GM23248 (cell line): ENCODE measurements around the gene KRCC1. TPM values are rescaled to one million over a fixed set of nuclear protein-coding genes. Genes with fewer than 3 reads are reported as not detected.
A peak's percentile ranks its signal among the peaks of the same experiment; 100 is the strongest.
"Not testable (repeated sequence)": the region's sequence is repeated elsewhere in the genome, so short reads cannot be mapped to it uniquely, and the experiment has no call there.

Experiments
- DNase-seq: peaks from one replicate; pipeline ENCODE4 v3.0.0-alpha.2; 2015
- H2AFZ ChIP-seq: fragments of 200-600 bp; sonication (generic); 2 replicates; pipeline ENCODE4 v1.6.1; 2016; ENCODE audit warnings: antibody characterized with exemption
- H3F3A ChIP-seq: fragments of 200-600 bp; sonication (generic); 2 replicates; pipeline ENCODE4 v1.6.1; 2016; ENCODE audit warnings: mild to moderate bottlenecking, antibody characterized with exemption, mixed run types; ENCODE audit not compliant: insufficient read depth
- H3K27ac ChIP-seq: fragments of 200-600 bp; sonication (generic); 2 replicates; pipeline ENCODE4 v1.5.1; 2016; ENCODE audit warnings: mild to moderate bottlenecking
- H3K27me3 ChIP-seq: fragments of 200-600 bp; sonication (generic); replicated peaks from 2 replicates; pipeline ENCODE4 v1.6.1; 2016; ENCODE audit warnings: mild to moderate bottlenecking; ENCODE audit not compliant: insufficient read depth
- H3K36me3 ChIP-seq: fragments of 200-600 bp; sonication (generic); 2 replicates; pipeline ENCODE4 v1.6.1; 2016; ENCODE audit warnings: low read depth, mild to moderate bottlenecking
- H3K4me1 ChIP-seq: fragments of 200-600 bp; sonication (generic); 2 replicates; pipeline ENCODE4 v1.6.1; 2016; ENCODE audit warnings: mild to moderate bottlenecking; ENCODE audit not compliant: insufficient read depth
- H3K4me2 ChIP-seq: fragments of 200-600 bp; sonication (generic); one replicate; pipeline ENCODE4 v1.6.1; 2016; ENCODE audit warnings: mild to moderate bottlenecking; ENCODE audit not compliant: unreplicated experiment
- H3K4me3 ChIP-seq: fragments of 200-600 bp; sonication (generic); 2 replicates; pipeline ENCODE4 v1.5.1; 2016; ENCODE audit warnings: mild to moderate bottlenecking
- H3K79me2 ChIP-seq: fragments of 200-600 bp; sonication (generic); 2 replicates; pipeline ENCODE4 v1.6.1; 2016; ENCODE audit warnings: mild to moderate bottlenecking; ENCODE audit not compliant: insufficient read depth
- H3K9ac ChIP-seq: fragments of 200-600 bp; sonication (generic); 2 replicates; pipeline ENCODE4 v1.6.1; 2016; ENCODE audit warnings: mild to moderate bottlenecking
- H3K9me2 ChIP-seq: fragments of 200-600 bp; sonication (generic); 2 replicates; pipeline ENCODE4 v1.6.1; 2016; ENCODE audit warnings: mixed run types, mild to moderate bottlenecking, moderate library complexity; ENCODE audit not compliant: insufficient read depth
- H3K9me3 ChIP-seq: fragments of 200-600 bp; sonication (generic); one replicate; pipeline ENCODE4 v1.6.1; 2017; ENCODE audit warnings: low read depth
- H4K20me1 ChIP-seq: fragments of 200-600 bp; sonication (generic); 2 replicates; pipeline ENCODE4 v1.6.0; 2016; ENCODE audit not compliant: insufficient read depth
- EZH2 ChIP-seq: fragments of 200-600 bp; sonication (generic); IDR thresholded peaks from 2 replicates; pipeline ENCODE4 v1.6.1; 2018; ENCODE audit warnings: antibody characterized with exemption, mild to moderate bottlenecking; ENCODE audit not compliant: insufficient read depth, poor library complexity, severe bottlenecking
- EZH2phosphoT487 ChIP-seq: fragments of 200-600 bp; sonication (generic); IDR thresholded peaks from 2 replicates; pipeline ENCODE4 v1.6.1; 2018; ENCODE audit warnings: antibody characterized with exemption, moderate library complexity, mild to moderate bottlenecking, low read depth; ENCODE audit not compliant: insufficient read depth
- WGBS, 2 experiments: methylation state at CpG; one replicate each; pipeline ENCODE4 v1.1.6; 2015 to 2017; ENCODE audit warnings: low lambda C conversion rate in 2 of 2, low coverage in 1 of 2; ENCODE audit errors: missing lambda C conversion rate in 2 of 2; 5-methylcytosine and 5-hydroxymethylcytosine counted together
- in situ Hi-C: fragments of 300-500 bp; cut with MboI; formaldehyde crosslinking; loops from 2 replicates; pipeline ENCODE4 v1.15.0; 2020
- polyA plus RNA-seq: library from polyadenylated mRNA; unstranded; fragments of >200 nt; fragmentation: Nextera tagmentation; extraction: Ambion mirVana; gene quantifications from 2 replicates; pipeline ENCODE4 v1.2.1, GENCODE V29; 2016
- total RNA-seq: library from RNA; depleted of rRNA; stranded (reverse); fragments of >200 nt; shearing (Covaris generic); gene quantifications from 2 replicates; pipeline ENCODE4 v1.2.3, GENCODE V29; 2014

Gene KRCC1
- total and polyA plus RNA-seq, 2 experiments from 2014 or later, result 33.1 to 41.3 TPM

GRCh38 chr2:88005776-88006175 is 49.8 kb downstream of the KRCC1 start:
- WGBS, 2 experiments, result 74 to 80% methylated on average over 6 of the region's 6 CpGs
- no peak overlapping the region for H3K4me2 ChIP-seq
- no peaks in the 10 kb centered on the region for H3K36me3 ChIP-seq
- H3K4me3 ChIP-seq, result no peak overlapping the region
- H3K4me1 ChIP-seq, result no peaks in the 10 kb centered on the region
- no peaks in the 10 kb centered on the region for H3K27me3 ChIP-seq
- H3K9me3 ChIP-seq, result no peaks in the 10 kb centered on the region
- DNase-seq, result no peak
- no peak overlapping the region for H2AFZ ChIP-seq
- H4K20me1 ChIP-seq, result no peaks in the 10 kb centered on the region
- H3K27ac ChIP-seq, result no peak overlapping the region
- H3F3A ChIP-seq, result no peaks in the 10 kb centered on the region
- in situ Hi-C loops, result no loop called here
- H3K79me2 ChIP-seq, result no peaks in the 10 kb centered on the region
- no peak overlapping the region for H3K9ac ChIP-seq
- no peaks in the 10 kb centered on the region for H3K9me2 ChIP-seq
- TF ChIP-seq EZH2phosphoT487 (no peak), EZH2 (no peak)

- Histone ChIP-seq H3K27me3 (no peaks in the 10 kb centered on the region), H3K4me3 (no peak overlapping the region), H3F3A (no peaks in the 10 kb centered on the region), H3K36me3 (no peaks in the 10 kb centered on the region), H3K27ac (no peak overlapping the region), H3K9me3 (no peaks in the 10 kb centered on the region), H3K4me2 (no peak overlapping the region), H3K79me2 (no peaks in the 10 kb centered on the region), H3K9me2 (no peaks in the 10 kb centered on the region), H3K9ac (no peak overlapping the region), H4K20me1 (no peaks in the 10 kb centered on the region), H2AFZ (0 out of 2 replicates have a peak overlapping the region, but pooled peaks have one; percentile 24), H3K4me1 (no peaks in the 10 kb centered on the region)
- no peak for DNase-seq
- no peak for TF ChIP-seq EZH2
- no peak for TF ChIP-seq EZH2phosphoT487
- in situ Hi-C loops, result no loop called here
- 59 to 66% methylated on average over 34 of the region's 34 CpGs for WGBS, 2 experiments
These were observed 52.4 kb downstream of the KRCC1 start for GRCh38 chr2:88003074-88003755.

GRCh38 chr2:88002359-88002707 is 53.2 kb downstream of the KRCC1 start:
- 89 to 96% methylated on average over 6 of the region's 6 CpGs for WGBS, 2 experiments
- no peaks in the 10 kb centered on the region for H3K9me3 ChIP-seq
- in situ Hi-C loops, result no loop called here
- no peak overlapping the region for H3K9ac ChIP-seq
- DNase-seq, result no peak
- H3K27me3 ChIP-seq, result no peaks in the 10 kb centered on the region
- no peaks in the 10 kb centered on the region for H3K4me1 ChIP-seq
- H2AFZ ChIP-seq, result no peak overlapping the region
- H4K20me1 ChIP-seq, result no peaks in the 10 kb centered on the region
- no peak for TF ChIP-seq EZH2
- TF ChIP-seq EZH2phosphoT487, result no peak
- H3F3A ChIP-seq, result no peaks in the 10 kb centered on the region
- H3K36me3 ChIP-seq, result no peaks in the 10 kb centered on the region
- H3K4me2 ChIP-seq, result no peak overlapping the region
- H3K27ac ChIP-seq, result no peak overlapping the region
- H3K9me2 ChIP-seq, result no peaks in the 10 kb centered on the region
- no peak overlapping the region for H3K4me3 ChIP-seq
- no peaks in the 10 kb centered on the region for H3K79me2 ChIP-seq

GRCh38 chr2:88000474-88000873 is 55.1 kb downstream of the KRCC1 start:
- H3K27ac ChIP-seq, H3K27me3 ChIP-seq, H3K9ac ChIP-seq, H3K4me2 ChIP-seq, H3K9me2 ChIP-seq, H3F3A ChIP-seq, H3K4me3 ChIP-seq, H3K36me3 ChIP-seq, H3K79me2 ChIP-seq, H4K20me1 ChIP-seq, in situ Hi-C loops, DNase-seq, H3K9me3 ChIP-seq, H3K4me1 ChIP-seq, H2AFZ ChIP-seq: not testable (repeated sequence)
- WGBS, 2 experiments, result 59 to 60% methylated on average over 3 of the region's 3 CpGs

GRCh38 chr2:87996570-87996969 is 59.0 kb downstream of the KRCC1 start:
- Histone ChIP-seq H3K9ac (no peak overlapping the region), H2AFZ (no peak overlapping the region), H3K4me1 (no peaks in the 10 kb centered on the region), H3K4me2 (no peak overlapping the region), H3K36me3 (no peaks in the 10 kb centered on the region), H3K4me3 (no peak overlapping the region), H4K20me1 (no peaks in the 10 kb centered on the region), H3F3A (no peaks in the 10 kb centered on the region), H3K27ac (no peak overlapping the region), H3K9me3 (no peaks in the 10 kb centered on the region), H3K9me2 (no peaks in the 10 kb centered on the region), H3K79me2 (no peaks in the 10 kb centered on the region), H3K27me3 (no peaks in the 10 kb centered on the region)
- in situ Hi-C loops, result no loop called here
- TF ChIP-seq EZH2phosphoT487 (no peak), EZH2 (no peak)
- WGBS, 2 experiments, result 69 to 70% methylated on average over 6 of the region's 6 CpGs
- no peak for DNase-seq
